ENCODE measurements around the gene C22orf39.

- TF ChIP-seq POLR2A (IDR thresholded peaks at IDR 0.05; ENCODE audit: low read depth, low read length) (no peak), TAF1 (IDR thresholded peaks at IDR 0.05; ENCODE audit: low read depth, low read length) (no peak), POU2F2 (IDR thresholded peaks at IDR 0.05; ENCODE audit: low read depth, low read length) (no peak)
Measured at GRCh38 chr22:19466126-19466716, 18.7 kb upstream of the C22orf39 start.
